BE2C (cell line): Measurements from ENCODE around the gene DNAJC9.

Experiments
- DNase-seq: peaks from one replicate; pipeline ENCODE4 v3.0.0-alpha.2; 2020
- H3K27me3 ChIP-seq: fragments of 250-450 bp; sonication (Bioruptor Pico); 2 replicates; pipeline ENCODE4 v1.5.1; 2020; ENCODE audit warnings: mild to moderate bottlenecking
- H3K36me3 ChIP-seq: fragments of 250-450 bp; sonication (Bioruptor Pico); 2 replicates; pipeline ENCODE4 v1.5.1; 2020; ENCODE audit warnings: mild to moderate bottlenecking
- H3K4me1 ChIP-seq: fragments of 250-450 bp; sonication (Bioruptor Pico); 2 replicates; pipeline ENCODE4 v1.5.1; 2020
- H3K4me3 ChIP-seq: 2 replicates; pipeline ENCODE4 v1.5.1; 2011; ENCODE audit warnings: low read depth, low read length
- H3K9me3 ChIP-seq: fragments of 250-450 bp; sonication (Bioruptor Pico); 2 replicates; pipeline ENCODE4 v1.5.1; 2020
- CTCF ChIP-seq: IDR thresholded peaks from 2 replicates; pipeline ENCODE4 v1.5.1; 2012; ENCODE audit warnings: mild to moderate bottlenecking, low read depth, low read length

DNAJC9 gene

GRCh38 chr10:73246322-73246645 lies 771 bp downstream of the DNAJC9 start:
- DNase-seq = no peak
- H3K27me3 ChIP-seq = no peaks in the 10 kb centered on the region
- peaks cover 31% of the 10 kb centered on the region for H3K36me3 ChIP-seq
- H3K9me3 ChIP-seq = no peaks in the 10 kb centered on the region
- H3K4me1 ChIP-seq = no peaks in the 10 kb centered on the region; the same call in 1 of the 2 replicates
- TF ChIP-seq CTCF = no peak
- peak overlapping the region; percentile 91 for H3K4me3 ChIP-seq

GRCh38 chr10:73244866-73245477 lies 2.1 kb downstream of the DNAJC9 start:
- H3K4me1 ChIP-seq = no peaks in the 10 kb centered on the region; the same call in 1 of the 2 replicates
- peak overlapping the region; percentile 91 for H3K4me3 ChIP-seq
- H3K9me3 ChIP-seq = no peaks in the 10 kb centered on the region
- peaks cover 40% of the 10 kb centered on the region for H3K36me3 ChIP-seq
- no peaks in the 10 kb centered on the region for H3K27me3 ChIP-seq
- TF ChIP-seq CTCF = no peak
- DNase-seq = no peak

- no peak for TF ChIP-seq CTCF
- H3K27me3 ChIP-seq = no peaks in the 10 kb centered on the region
- H3K36me3 ChIP-seq = peaks cover 50% of the 10 kb centered on the region
- DNase-seq = no peak
- H3K9me3 ChIP-seq = no peaks in the 10 kb centered on the region
- no peaks in the 10 kb centered on the region for H3K4me1 ChIP-seq
- H3K4me3 ChIP-seq = no peak overlapping the region
Measured at GRCh38 chr10:73239908-73240307, 7.1 kb downstream of the DNAJC9 start.

GRCh38 chr10:73238990-73239566 lies 8.0 kb downstream of the DNAJC9 start:
- H3K36me3 ChIP-seq = peaks cover 50% of the 10 kb centered on the region
- no peak for DNase-seq
- H3K9me3 ChIP-seq = no peaks in the 10 kb centered on the region
- no peak for TF ChIP-seq CTCF
- H3K4me1 ChIP-seq = no peaks in the 10 kb centered on the region
- no peak overlapping the region for H3K4me3 ChIP-seq
- H3K27me3 ChIP-seq = no peaks in the 10 kb centered on the region

GRCh38 chr10:73234695-73235094 lies 12.4 kb downstream of the DNAJC9 start:
- Histone ChIP-seq H3K9me3 (no peaks in the 10 kb centered on the region), H3K36me3 (peaks cover 22% of the 10 kb centered on the region), H3K27me3 (no peaks in the 10 kb centered on the region), H3K4me3 (no peak overlapping the region), H3K4me1 (no peaks in the 10 kb centered on the region)
- DNase-seq = no peak
- no peak for TF ChIP-seq CTCF

- Histone ChIP-seq H3K4me1 (no peaks in the 10 kb centered on the region), H3K27me3 (no peaks in the 10 kb centered on the region), H3K4me3 (no peak overlapping the region), H3K36me3 (peaks cover 16% of the 10 kb centered on the region), H3K9me3 (no peaks in the 10 kb centered on the region)
- no peak for DNase-seq
- no peak for TF ChIP-seq CTCF
Measured at GRCh38 chr10:73233883-73234282, 13.2 kb downstream of the DNAJC9 start.
